ENCODE measurements around the gene TPK1. TPM values are rescaled to one million over a fixed set of nuclear protein-coding genes. Genes with fewer than 3 reads are reported as not detected.

The TPK1 gene
- total RNA-seq = 17.3 and 18.2 TPM in 2 replicates

GRCh38 chr7:144835652-144836544, at the start of gene TPK1:
TPK1 (minus strand) TSS chr7:144836053; CDS start chr7:144835602, 451 bp downstream.

GRCh38 chr7:144403649-144404061, 432.2 kb downstream of the TPK1 start, which contains the start of gene NOBOX:
NOBOX (minus strand) TSS chr7:144403693.

Small RNA genes within 50 kb of the gene (small RNA-seq; reads per million reads assigned to genes)
- gene RNU6ATAC40P = 0.21 reads per million

Data from thoracic aorta endothelial cell (primary cell).